GM12878 (cell line): ENCODE data around the gene SDK2. TPM values are rescaled to one million over a fixed set of nuclear protein-coding genes. Genes with fewer than 3 reads are reported as not detected.

Source experiments
- BHLHE40 ChIP-seq, 2 experiments: fragments of 450-650 bp in 1 of 2; IDR thresholded peaks; 2 replicates each; pipeline ENCODE4 v1.6.1; 2011 to 2017; ENCODE audit warnings: low read depth in 2 of 2, borderline replicate concordance in 1 of 2, improper control_type of control experiment in 1 of 2, low read length in 1 of 2, mild to moderate bottlenecking in 1 of 2
- BRCA1 ChIP-seq: IDR thresholded peaks from 2 replicates; pipeline ENCODE4 v1.6.1; 2011; ENCODE audit warnings: low read depth, low read length, improper control_type of control experiment
- EP300 ChIP-seq, 2 experiments: fragments of 150-350 bp in 1 of 2; IDR thresholded peaks; 2 replicates each; pipeline ENCODE4 v1.6.1; 2011 to 2012; ENCODE audit warnings: low read depth in 2 of 2, low read length in 2 of 2, borderline replicate concordance in 1 of 2, improper control_type of control experiment in 1 of 2, inconsistent platforms in 1 of 2; ENCODE audit not compliant: control insufficient read depth in 1 of 2
- JUND ChIP-seq: IDR thresholded peaks from 2 replicates; pipeline ENCODE4 v1.6.1; 2012; ENCODE audit warnings: low read depth, mild to moderate bottlenecking, low read length, improper control_type of control experiment, moderate library complexity
- NFIC ChIP-seq: IDR thresholded peaks from 2 replicates; pipeline ENCODE4 v1.6.1; 2012; ENCODE audit warnings: low read depth, mild to moderate bottlenecking, inconsistent platforms, low read length, moderate library complexity
- NR2C1 ChIP-seq: fragments of 450-650 bp; IDR thresholded peaks from 2 replicates; pipeline ENCODE4 v1.6.1; 2017; ENCODE audit warnings: antibody characterized with exemption, mild to moderate bottlenecking, moderate library complexity
- PML ChIP-seq: IDR thresholded peaks from 2 replicates; pipeline ENCODE4 v1.6.1; 2012; ENCODE audit warnings: low read length, inconsistent platforms
- SIX5 ChIP-seq: IDR thresholded peaks from 2 replicates; pipeline ENCODE4 v1.6.1; 2011; ENCODE audit warnings: mild to moderate bottlenecking, low read depth, low read length, moderate library complexity; ENCODE audit not compliant: severe bottlenecking
- SRF ChIP-seq, 2 experiments: IDR thresholded peaks; 2 replicates each; pipeline ENCODE4 v1.6.1; 2011; ENCODE audit warnings: low read depth in 2 of 2, low read length in 2 of 2, mild to moderate bottlenecking in 1 of 2, moderate library complexity in 1 of 2
- TBL1XR1 ChIP-seq: IDR thresholded peaks from 2 replicates; pipeline ENCODE4 v1.6.1; 2012; ENCODE audit warnings: low read depth, low read length, improper control_type of control experiment
- ZBED1 ChIP-seq: IDR thresholded peaks from 2 replicates; pipeline ENCODE4 v1.6.1; 2016; ENCODE audit warnings: borderline replicate concordance
- ZNF217 ChIP-seq: fragments of 450-650 bp; IDR thresholded peaks from 2 replicates; pipeline ENCODE4 v1.6.1; 2017; ENCODE audit warnings: antibody characterized with exemption, mild to moderate bottlenecking
- polyA plus RNA-seq, 11 experiments: library from polyadenylated mRNA; depleted of rRNA in 4 of 11; unstranded in 6 of 11; stranded (reverse) in 5 of 11; fragments of >200 nt; fragmentation: Nextera tagmentation in 4 of 11; fragmentation: Illumina TruSeq in 1 of 11; extraction: Ambion mirVana in 4 of 11; extraction: Trizol in 1 of 11; gene quantifications; 1 replicate in 1 of 11; 2 replicates in 10 of 11; pipeline versions ENCODE4 v1.2.1 to v1.2.3, GENCODE V29; 2011 to 2016; ENCODE audit warnings: inconsistent platforms in 2 of 11, missing spikeins in 2 of 11, low read depth in 1 of 11
- total RNA-seq, 4 experiments: library from RNA; depleted of rRNA in 3 of 4; stranded (reverse); fragments of >200 nt in 3 of 4; fragmentation: Illumina TruSeq in 1 of 4; extraction: Trizol in 1 of 4; gene quantifications; 2 replicates each; pipeline versions ENCODE4 v1.2.1 to v1.2.3, GENCODE V29; 2013 to 2021
- TF ChIP-seq, protein P1 (sequence below): fragments of 450-650 bp; IDR thresholded peaks from 2 replicates; pipeline ENCODE4 v1.6.1; 2017; ENCODE audit warnings: mild to moderate bottlenecking, low read depth, inconsistent platforms; ENCODE audit not compliant: poor library complexity, severe bottlenecking
- TF ChIP-seq, protein P2 (sequence below): fragments of 450-650 bp; IDR thresholded peaks from 2 replicates; pipeline ENCODE4 v1.6.1; 2014; ENCODE audit warnings: mild to moderate bottlenecking

Gene SDK2
- total and polyA plus RNA-seq, 10 of the 15 experiments (the other 5 are each of a cell fraction or from before 2014, with no cell fraction given), result 0.03 to 0.08 (median 0.03) TPM; not detected in 7

DNA sequence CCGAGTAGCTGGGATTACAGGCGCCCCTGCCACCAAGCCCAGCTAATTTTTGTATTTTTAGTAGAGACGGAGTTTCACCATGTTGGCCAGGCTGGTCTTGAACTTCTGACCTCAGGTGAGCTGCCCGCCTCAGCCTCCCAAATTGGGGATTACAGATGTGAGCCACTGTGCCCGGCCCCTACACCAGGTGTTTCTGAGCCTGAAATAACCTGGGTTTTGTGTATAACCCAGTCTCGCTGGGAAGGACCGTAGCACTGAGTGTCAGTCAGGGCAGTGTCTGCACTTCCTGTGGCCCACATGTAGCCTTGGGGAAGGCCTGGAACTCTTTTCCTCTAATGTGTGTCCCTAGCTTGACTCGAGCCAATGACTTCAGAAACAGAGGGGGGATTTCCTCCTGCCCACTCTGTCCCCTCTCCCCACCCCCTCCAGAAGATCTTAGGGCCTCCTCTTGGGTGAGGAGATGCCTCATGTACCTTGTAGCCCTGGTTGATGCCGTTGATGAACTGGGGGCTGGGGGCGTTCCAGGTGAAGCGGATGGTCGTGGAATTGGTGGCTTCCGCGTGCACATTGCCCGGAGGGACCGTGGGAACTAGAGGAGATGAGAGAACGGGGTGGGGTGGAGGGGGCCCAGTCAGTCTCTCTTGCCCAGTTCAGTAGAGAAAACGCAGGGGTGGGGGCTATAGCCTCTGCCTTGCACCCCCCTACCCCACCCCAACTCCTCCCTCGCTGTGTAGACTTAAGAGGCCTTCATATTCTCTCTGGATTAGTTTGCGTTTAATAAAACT lies 229.9 kb downstream of the SDK2 start (continued):
- TF ChIP-seq SRF (IDR thresholded peaks at IDR 0.05; ENCODE audit: low read depth in 2 of 2, low read length in 2 of 2) (no peak), ZBED1 (no peak), JUND (no peak), TBL1XR1 (no peak), SIX5 (no peak), NFIC (no peak), EP300 (IDR thresholded peaks at IDR 0.05; ENCODE audit: borderline replicate concordance in 1 of 2, control insufficient read depth in 1 of 2, low read depth in 2 of 2, low read length in 2 of 2) (no peak), NR2C1 (no peak), PML (no peak), BRCA1 (no peak), ZNF217 (no peak), BHLHE40 (IDR thresholded peaks at IDR 0.05; ENCODE audit: borderline replicate concordance in 1 of 2, low read depth in 2 of 2, low read length in 1 of 2) (no peak)
- TF ChIP-seq, protein P1, sequence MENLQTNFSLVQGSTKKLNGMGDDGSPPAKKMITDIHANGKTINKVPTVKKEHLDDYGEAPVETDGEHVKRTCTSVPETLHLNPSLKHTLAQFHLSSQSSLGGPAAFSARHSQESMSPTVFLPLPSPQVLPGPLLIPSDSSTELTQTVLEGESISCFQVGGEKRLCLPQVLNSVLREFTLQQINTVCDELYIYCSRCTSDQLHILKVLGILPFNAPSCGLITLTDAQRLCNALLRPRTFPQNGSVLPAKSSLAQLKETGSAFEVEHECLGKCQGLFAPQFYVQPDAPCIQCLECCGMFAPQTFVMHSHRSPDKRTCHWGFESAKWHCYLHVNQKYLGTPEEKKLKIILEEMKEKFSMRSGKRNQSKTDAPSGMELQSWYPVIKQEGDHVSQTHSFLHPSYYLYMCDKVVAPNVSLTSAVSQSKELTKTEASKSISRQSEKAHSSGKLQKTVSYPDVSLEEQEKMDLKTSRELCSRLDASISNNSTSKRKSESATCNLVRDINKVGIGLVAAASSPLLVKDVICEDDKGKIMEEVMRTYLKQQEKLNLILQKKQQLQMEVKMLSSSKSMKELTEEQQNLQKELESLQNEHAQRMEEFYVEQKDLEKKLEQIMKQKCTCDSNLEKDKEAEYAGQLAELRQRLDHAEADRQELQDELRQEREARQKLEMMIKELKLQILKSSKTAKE, result no peak
- TF ChIP-seq, protein P2, sequence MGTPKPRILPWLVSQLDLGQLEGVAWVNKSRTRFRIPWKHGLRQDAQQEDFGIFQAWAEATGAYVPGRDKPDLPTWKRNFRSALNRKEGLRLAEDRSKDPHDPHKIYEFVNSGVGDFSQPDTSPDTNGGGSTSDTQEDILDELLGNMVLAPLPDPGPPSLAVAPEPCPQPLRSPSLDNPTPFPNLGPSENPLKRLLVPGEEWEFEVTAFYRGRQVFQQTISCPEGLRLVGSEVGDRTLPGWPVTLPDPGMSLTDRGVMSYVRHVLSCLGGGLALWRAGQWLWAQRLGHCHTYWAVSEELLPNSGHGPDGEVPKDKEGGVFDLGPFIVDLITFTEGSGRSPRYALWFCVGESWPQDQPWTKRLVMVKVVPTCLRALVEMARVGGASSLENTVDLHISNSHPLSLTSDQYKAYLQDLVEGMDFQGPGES, result no peak
